Smooth muscle cell of the umbilical artery (primary cell): Measurements from ENCODE around the gene ATG7. TPM values are rescaled to one million over a fixed set of nuclear protein-coding genes. Genes with fewer than 3 reads are reported as not detected.

ENCODE experiments used
- total RNA-seq: library from RNA; depleted of rRNA; stranded (reverse); fragments of >200 nt; gene quantifications from 2 replicates; pipeline ENCODE4 v1.2.3, GENCODE V29; 2014

The ATG7 gene, protein sequence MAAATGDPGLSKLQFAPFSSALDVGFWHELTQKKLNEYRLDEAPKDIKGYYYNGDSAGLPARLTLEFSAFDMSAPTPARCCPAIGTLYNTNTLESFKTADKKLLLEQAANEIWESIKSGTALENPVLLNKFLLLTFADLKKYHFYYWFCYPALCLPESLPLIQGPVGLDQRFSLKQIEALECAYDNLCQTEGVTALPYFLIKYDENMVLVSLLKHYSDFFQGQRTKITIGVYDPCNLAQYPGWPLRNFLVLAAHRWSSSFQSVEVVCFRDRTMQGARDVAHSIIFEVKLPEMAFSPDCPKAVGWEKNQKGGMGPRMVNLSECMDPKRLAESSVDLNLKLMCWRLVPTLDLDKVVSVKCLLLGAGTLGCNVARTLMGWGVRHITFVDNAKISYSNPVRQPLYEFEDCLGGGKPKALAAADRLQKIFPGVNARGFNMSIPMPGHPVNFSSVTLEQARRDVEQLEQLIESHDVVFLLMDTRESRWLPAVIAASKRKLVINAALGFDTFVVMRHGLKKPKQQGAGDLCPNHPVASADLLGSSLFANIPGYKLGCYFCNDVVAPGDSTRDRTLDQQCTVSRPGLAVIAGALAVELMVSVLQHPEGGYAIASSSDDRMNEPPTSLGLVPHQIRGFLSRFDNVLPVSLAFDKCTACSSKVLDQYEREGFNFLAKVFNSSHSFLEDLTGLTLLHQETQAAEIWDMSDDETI
- total RNA-seq, result 119 and 202 TPM in 2 replicates

GRCh38 chr3:11271986-11272904 is at the start of gene ATG7:
Gene ATG7, plus strand, starts transcription at chr3:11272397. Its CDS starts 26,299 bp downstream, at chr3:11298696.

Other genes with a start within 250 kb of the ATG7 start
- gene HRH1, start 117.9 kb upstream of the ATG7 start, total RNA-seq, result 17.5 and 28.3 TPM in 2 replicates